Panc1 (cell line): Measurements from ENCODE around the gene PAX4. TPM values are rescaled to one million over a fixed set of nuclear protein-coding genes. Genes with fewer than 3 reads are reported as not detected.

ENCODE experiments used
- ATAC-seq: fragments of 200-7000 bp; cut with Tn5 transposase; 2 replicates; pipeline ENCODE4 v1.9.1; 2020; ENCODE audit warnings: mild to moderate bottlenecking, moderate library complexity
- BruUV-seq: library from RNA; stranded (reverse); fragments of 400-500 nt; replicated peaks from 2 replicates; lab custom pipeline; 2021; lab: Mats Ljungman, UMichigan
- CTCF ChIA-PET: fragments of 300-600 bp; sonication (Branson Sonifier 250); formaldehyde crosslinking; loops from one replicate; lab custom pipeline; 2022; ENCODE audit warnings: antibody characterized with exemption; lab: Charles Lee
- POLR2A ChIA-PET: fragments of 300-600 bp; sonication (Branson Sonifier 250); formaldehyde crosslinking; loops from one replicate; lab custom pipeline; 2022; ENCODE audit warnings: antibody characterized with exemption; lab: Charles Lee
- DNase-seq: peaks from one replicate; pipeline ENCODE4 v3.0.0-alpha.2; 2010; ENCODE audit warnings: low read depth, low spot score
- H3K27ac ChIP-seq: 2 replicates; pipeline ENCODE4 v1.5.1; 2011; ENCODE audit warnings: mild to moderate bottlenecking, low read length, inconsistent platforms
- H3K27me3 ChIP-seq: fragments of 200-500 bp; sonication (Bioruptor generic); 2 replicates; pipeline ENCODE4 v1.6.0; 2014; ENCODE audit warnings: low read length, inconsistent platforms; ENCODE audit not compliant: control insufficient read depth, insufficient read depth
- H3K36me3 ChIP-seq: fragments of 200-500 bp; sonication (Bioruptor generic); 2 replicates; pipeline ENCODE4 v1.5.1; 2014; ENCODE audit warnings: inconsistent platforms, mild to moderate bottlenecking, low read length, moderate library complexity; ENCODE audit not compliant: control insufficient read depth, insufficient read depth
- H3K4me1 ChIP-seq: 2 replicates; pipeline ENCODE4 v1.5.1; 2011; ENCODE audit warnings: inconsistent platforms, mild to moderate bottlenecking, low read length, moderate library complexity; ENCODE audit not compliant: control insufficient read depth, insufficient read depth
- H3K4me3 ChIP-seq, 2 experiments: 2 replicates each; pipeline ENCODE4 v1.5.1; 2011 to 2012; ENCODE audit warnings: low read depth in 2 of 2, low read length in 2 of 2, mild to moderate bottlenecking in 2 of 2, inconsistent platforms in 1 of 2, moderate library complexity in 1 of 2
- H3K9me3 ChIP-seq: fragments of 200-500 bp; sonication (Bioruptor generic); 2 replicates; pipeline ENCODE4 v1.5.1; 2014; ENCODE audit warnings: low read depth, mild to moderate bottlenecking, inconsistent platforms, low read length, moderate library complexity; ENCODE audit not compliant: control insufficient read depth, insufficient read depth
- CTCF ChIP-seq: fragments of 450-650 bp; IDR thresholded peaks from 2 replicates; pipeline ENCODE4 v1.5.1; 2017; ENCODE audit warnings: mild to moderate bottlenecking
- POLR2AphosphoS5 ChIP-seq: IDR thresholded peaks from 2 replicates; pipeline ENCODE4 v1.6.1; 2012; ENCODE audit warnings: mild to moderate bottlenecking, low read depth, low read length, moderate library complexity
- REST ChIP-seq, 2 experiments: IDR thresholded peaks; 2 replicates each; pipeline ENCODE4 v1.6.1; 2011 to 2012; ENCODE audit warnings: low read depth in 2 of 2, control low read depth in 1 of 2, low read length in 1 of 2, mild to moderate bottlenecking in 1 of 2, moderate library complexity in 1 of 2; ENCODE audit not compliant: insufficient read depth in 1 of 2
- SIN3A ChIP-seq: IDR thresholded peaks from 2 replicates; pipeline ENCODE4 v1.6.1; 2012; ENCODE audit warnings: low read depth, mild to moderate bottlenecking, low read length, moderate library complexity, borderline replicate concordance; ENCODE audit not compliant: insufficient read depth
- TCF7L2 ChIP-seq: IDR thresholded peaks from 2 replicates; pipeline ENCODE4 v1.6.1; 2011; ENCODE audit warnings: mild to moderate bottlenecking, low read depth, low read length, inconsistent platforms
- in situ Hi-C: cut with HindIII; loops from 2 replicates; pipeline ENCODE4 v1.10.0; 2016; ENCODE audit warnings: low sequenced_read_pairs, low pct_unique_long_range_greater_than_20kb
- intact Hi-C: fragments of 100-400 bp; cut with micrococcal nuclease; formaldehyde crosslinking; loops from one replicate; pipeline ENCODE4 v1.10.0; 2022; ENCODE audit not compliant: unreplicated experiment
- total RNA-seq: library from RNA; stranded (reverse); gene quantifications from one replicate; pipeline ENCODE4 v1.2.1, GENCODE V29; 2021; ENCODE audit not compliant: unreplicated experiment

PAX4 gene
- total RNA-seq, 1 experiment from 2014 or later, result not detected

- no TSS peak for BruUV-seq
- Histone ChIP-seq H3K9me3 (no peaks in the 10 kb centered on the region), H3K4me3 (no peak overlapping the region), H3K36me3 (no peaks in the 10 kb centered on the region; the same call in 1 of the 2 replicates), H3K4me1 (peaks cover 10% of the 10 kb centered on the region), H3K27ac (no peak overlapping the region), H3K27me3 (0 out of 2 replicates have a peak, but pooled peaks cover 2% of the 10 kb centered on the region)
- no peak for TF ChIP-seq TCF7L2
- no peak for TF ChIP-seq SIN3A
- no peak for TF ChIP-seq REST (IDR thresholded peaks at IDR 0.05; ENCODE audit: insufficient read depth in 1 of 2, low read depth in 2 of 2, low read length in 1 of 2)
- ChIA-PET CTCF (no interaction called here), POLR2A (no interaction called here)
- DNase-seq, result no peak
- intact Hi-C loops, result no loop called here
- no peak for ATAC-seq
- in situ Hi-C loops, result no loop called here
These were observed 25.4 kb downstream of the PAX4 start for GRCh38 chr7:127592550-127592949.

GRCh38 chr7:127591591-127591990 lies 26.4 kb downstream of the PAX4 start:
- no TSS peak for BruUV-seq
- intact Hi-C loops, result no loop called here
- TF ChIP-seq POLR2AphosphoS5, result no peak
- no peak for TF ChIP-seq CTCF
- no peak for TF ChIP-seq REST (IDR thresholded peaks at IDR 0.05; ENCODE audit: insufficient read depth in 1 of 2, low read depth in 2 of 2, low read length in 1 of 2)
- no peak for TF ChIP-seq SIN3A
- TF ChIP-seq TCF7L2, result no peak

More at GRCh38 chr7:127591591-127591990, 26.4 kb downstream of the PAX4 start:
- ATAC-seq (no peak), DNase-seq (no peak)
- no peak overlapping the region for H3K27ac ChIP-seq
- POLR2A ChIA-PET, result interaction anchor here (0.7 kb wide), 1 partner anchor 75 kb away, joined by 3 read pairs; no protein-coding TSS in a partner anchor
- H3K4me3 ChIP-seq, result no peak overlapping the region
- no peaks in the 10 kb centered on the region; the same call in 1 of the 2 replicates for H3K36me3 ChIP-seq
- in situ Hi-C loops, result no loop called here
- CTCF ChIA-PET, result no interaction called here
- peaks cover 14% of the 10 kb centered on the region for H3K4me1 ChIP-seq
- no peaks in the 10 kb centered on the region for H3K9me3 ChIP-seq
- no peaks in the 10 kb centered on the region for H3K27me3 ChIP-seq
